GM19395 (cell line): ENCODE data around the gene POGZ.

ENCODE experiments used
- ATAC-seq: cut with Tn5 transposase; IDR thresholded peaks from one replicate; pipeline ENCODE4 v1.9.1; 2021; ENCODE audit warnings: mild to moderate bottlenecking, moderate library complexity; ENCODE audit not compliant: unreplicated experiment

Gene POGZ

GRCh38 chr1:151372058-151372934 lies 87.0 kb downstream of the POGZ start, which contains the start of gene SELENBP1:
SELENBP1 (minus strand) TSS chr1:151372705; CDS start chr1:151372641, 64 bp downstream.
- no peak for ATAC-seq

- no peak for ATAC-seq
These were observed 87.8 kb downstream of the POGZ start for GRCh38 chr1:151371370-151372057.

GRCh38 chr1:151370211-151370911 lies 88.9 kb downstream of the POGZ start:
- no peak for ATAC-seq

- ATAC-seq: no peak
These were observed 89.7 kb downstream of the POGZ start for GRCh38 chr1:151369621-151370048.

- no peak for ATAC-seq
These were observed 90.0 kb downstream of the POGZ start for GRCh38 chr1:151369302-151369610.

- no peak for ATAC-seq
These were observed 90.6 kb downstream of the POGZ start for GRCh38 chr1:151368393-151369301.

GRCh38 chr1:151367658-151368392 lies 91.5 kb downstream of the POGZ start:
- no peak for ATAC-seq

GRCh38 chr1:151364996-151365395 lies 94.3 kb downstream of the POGZ start:
- no peak for ATAC-seq

GRCh38 chr1:151362308-151363155 lies 96.8 kb downstream of the POGZ start:
- no peak for ATAC-seq

GRCh38 chr1:151361883-151362282 lies 97.4 kb downstream of the POGZ start:
- ATAC-seq: no peak

- no peak for ATAC-seq
These were observed 102.6 kb downstream of the POGZ start for GRCh38 chr1:151356696-151357095.
